ENCODE measurements around the gene RAD51B.

RAD51B gene

DNA sequence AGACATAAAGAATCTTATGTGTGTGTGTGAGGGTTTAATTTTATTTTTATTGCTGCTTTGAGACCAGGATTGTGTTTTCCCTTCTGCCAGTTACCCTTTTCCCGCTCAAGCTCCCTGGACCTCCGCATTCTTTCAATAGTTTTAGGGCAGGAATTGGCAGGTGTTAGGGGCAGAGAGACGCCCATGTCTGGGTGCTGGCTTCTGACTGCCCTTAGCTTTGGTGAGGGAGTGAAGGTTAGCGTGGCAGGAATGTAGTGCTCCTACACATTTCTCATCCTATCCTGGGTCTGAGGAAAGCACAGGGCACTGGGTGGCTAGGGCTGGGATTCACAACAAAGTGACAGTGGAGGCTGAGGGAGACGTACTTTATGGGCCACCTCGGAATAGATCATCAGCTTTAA is 545.2 kb downstream of the RAD51B start:
- H3K4me3 ChIP-seq (ENCODE audit: low read depth, low read length): no peak overlapping the region
- TF ChIP-seq, protein P1, sequence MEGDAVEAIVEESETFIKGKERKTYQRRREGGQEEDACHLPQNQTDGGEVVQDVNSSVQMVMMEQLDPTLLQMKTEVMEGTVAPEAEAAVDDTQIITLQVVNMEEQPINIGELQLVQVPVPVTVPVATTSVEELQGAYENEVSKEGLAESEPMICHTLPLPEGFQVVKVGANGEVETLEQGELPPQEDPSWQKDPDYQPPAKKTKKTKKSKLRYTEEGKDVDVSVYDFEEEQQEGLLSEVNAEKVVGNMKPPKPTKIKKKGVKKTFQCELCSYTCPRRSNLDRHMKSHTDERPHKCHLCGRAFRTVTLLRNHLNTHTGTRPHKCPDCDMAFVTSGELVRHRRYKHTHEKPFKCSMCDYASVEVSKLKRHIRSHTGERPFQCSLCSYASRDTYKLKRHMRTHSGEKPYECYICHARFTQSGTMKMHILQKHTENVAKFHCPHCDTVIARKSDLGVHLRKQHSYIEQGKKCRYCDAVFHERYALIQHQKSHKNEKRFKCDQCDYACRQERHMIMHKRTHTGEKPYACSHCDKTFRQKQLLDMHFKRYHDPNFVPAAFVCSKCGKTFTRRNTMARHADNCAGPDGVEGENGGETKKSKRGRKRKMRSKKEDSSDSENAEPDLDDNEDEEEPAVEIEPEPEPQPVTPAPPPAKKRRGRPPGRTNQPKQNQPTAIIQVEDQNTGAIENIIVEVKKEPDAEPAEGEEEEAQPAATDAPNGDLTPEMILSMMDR (IDR thresholded peaks at IDR 0.05; ENCODE audit: low read depth, low read length): no peak

DNA sequence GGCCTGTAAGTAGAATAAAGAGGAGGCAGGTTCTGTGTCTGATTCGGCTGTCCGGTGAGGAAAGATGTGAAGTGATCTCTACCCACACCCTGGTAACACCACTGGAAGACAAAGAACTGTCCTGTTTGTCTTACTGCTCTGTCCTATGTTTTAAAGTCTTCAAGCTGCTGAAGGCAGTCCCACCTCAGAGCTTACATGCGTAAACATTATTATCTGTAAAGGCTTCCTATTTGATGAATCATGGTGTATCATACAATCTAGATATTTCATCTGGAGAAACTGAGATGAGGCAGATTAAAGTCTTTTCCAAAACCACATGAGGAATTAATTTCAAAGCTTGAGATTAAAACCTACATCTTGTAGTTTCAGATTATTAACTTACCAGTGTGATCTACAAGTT is 545.6 kb downstream of the RAD51B start:
- TF ChIP-seq, protein P1 (IDR thresholded peaks at IDR 0.05; ENCODE audit: low read depth, low read length): no peak
- H3K4me3 ChIP-seq (ENCODE audit: low read depth, low read length): no peak overlapping the region

DNA sequence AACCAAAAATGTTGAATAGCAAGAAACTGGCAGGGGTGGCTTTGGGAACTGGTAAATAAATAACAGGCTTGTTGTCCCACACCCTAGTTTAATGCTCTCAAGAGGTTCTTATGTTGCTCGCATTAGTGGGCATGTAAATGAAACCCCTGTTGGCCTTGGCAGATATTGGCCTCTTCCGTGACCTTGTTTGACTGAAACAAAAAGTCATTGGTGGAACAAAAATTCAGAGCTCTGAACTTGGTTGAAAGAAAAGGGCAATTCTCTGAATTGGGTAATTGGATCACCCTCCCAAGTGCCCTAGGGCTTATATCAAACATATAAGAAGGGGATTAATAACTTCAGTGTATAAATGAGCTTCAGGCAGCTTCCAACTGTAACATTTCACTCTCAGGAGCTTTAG is 547.1 kb downstream of the RAD51B start:
- TF ChIP-seq, protein P1 (IDR thresholded peaks at IDR 0.05; ENCODE audit: low read depth, low read length): no peak
- no peak overlapping the region for H3K4me3 ChIP-seq (ENCODE audit: low read depth, low read length)

DNA sequence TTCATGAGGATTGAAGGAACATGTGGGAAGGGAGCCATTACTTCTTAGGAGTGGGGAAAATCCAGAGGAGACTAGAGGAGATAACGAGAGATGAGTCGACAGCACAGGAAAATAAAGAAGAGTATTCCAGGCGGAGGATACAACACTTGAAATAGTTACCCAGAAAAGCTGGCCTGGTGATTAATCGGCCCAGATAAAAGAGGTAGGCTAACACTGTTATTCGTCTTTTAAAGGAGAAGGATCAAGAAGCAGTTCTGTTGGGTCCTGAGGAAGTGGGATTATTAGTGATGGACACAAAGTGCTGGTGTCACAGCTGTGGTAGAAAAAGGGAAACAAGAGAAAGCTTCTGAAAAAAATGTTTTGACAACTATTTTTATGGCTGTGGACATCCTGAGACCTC is 548.0 kb downstream of the RAD51B start:
- no peak overlapping the region for H3K4me3 ChIP-seq (ENCODE audit: low read depth, low read length)
- TF ChIP-seq, protein P1 (IDR thresholded peaks at IDR 0.05; ENCODE audit: low read depth, low read length): no peak

DNA sequence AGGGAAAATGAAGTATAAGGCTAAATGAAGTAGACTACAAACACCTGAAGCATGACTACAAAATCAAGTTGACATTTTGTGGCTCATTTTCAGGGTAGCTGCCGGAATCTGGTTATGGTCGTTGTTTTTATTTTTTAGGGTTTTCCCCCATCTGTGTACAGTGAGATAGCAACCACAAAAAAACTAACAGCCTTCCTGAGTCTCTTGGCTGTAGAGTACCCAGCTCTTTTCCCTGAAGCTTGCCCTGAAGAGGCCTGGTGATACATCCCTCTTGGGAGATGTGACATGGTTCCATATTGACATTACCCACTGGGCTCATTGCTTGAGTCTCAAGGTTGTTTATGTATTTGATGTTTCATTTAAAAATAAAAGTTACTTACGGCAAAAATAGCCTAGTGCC is 549.3 kb downstream of the RAD51B start:
- H3K4me3 ChIP-seq (ENCODE audit: low read depth, low read length): no peak overlapping the region
- TF ChIP-seq, protein P1 (IDR thresholded peaks at IDR 0.05; ENCODE audit: low read depth, low read length): no peak

DNA sequence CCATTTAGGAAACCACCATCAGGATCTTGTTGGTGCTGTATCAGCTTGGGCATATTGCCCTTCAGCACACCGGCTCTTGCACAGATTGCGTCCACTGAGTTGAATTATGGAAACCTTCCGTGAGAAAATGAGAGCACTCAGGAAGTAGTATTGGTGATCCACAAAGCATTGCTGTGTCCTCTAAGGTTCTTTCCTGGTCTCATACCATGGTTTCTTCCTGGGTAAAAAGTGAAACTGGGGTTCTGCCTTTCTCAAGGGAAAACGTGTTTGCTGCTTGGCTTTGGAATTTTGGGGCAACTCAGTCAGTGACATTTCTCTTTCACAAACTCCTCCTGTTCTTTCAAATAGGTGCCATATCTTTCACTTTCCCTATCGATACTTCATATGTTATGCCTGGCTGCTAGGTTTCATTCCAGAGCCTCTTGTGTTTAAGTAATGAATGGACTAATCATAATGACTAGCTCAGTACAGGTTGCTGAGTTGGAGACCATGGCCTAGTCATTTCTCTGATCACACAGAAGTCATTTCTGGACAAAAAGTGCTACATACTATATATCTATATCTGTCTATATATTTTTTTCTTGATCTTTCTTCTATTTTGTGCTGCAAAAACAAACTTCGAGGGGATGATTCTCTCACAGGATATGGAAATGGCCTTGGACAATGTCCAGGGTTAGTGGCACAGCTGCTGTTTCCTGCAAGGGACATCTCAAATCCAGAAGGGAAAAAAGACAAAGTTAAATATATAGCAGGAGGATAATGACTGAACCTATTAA is 549.9 kb downstream of the RAD51B start:
- TF ChIP-seq, protein P1 (IDR thresholded peaks at IDR 0.05; ENCODE audit: low read depth, low read length): no peak
- no peak overlapping the region for H3K4me3 ChIP-seq (ENCODE audit: low read depth, low read length)

DNA sequence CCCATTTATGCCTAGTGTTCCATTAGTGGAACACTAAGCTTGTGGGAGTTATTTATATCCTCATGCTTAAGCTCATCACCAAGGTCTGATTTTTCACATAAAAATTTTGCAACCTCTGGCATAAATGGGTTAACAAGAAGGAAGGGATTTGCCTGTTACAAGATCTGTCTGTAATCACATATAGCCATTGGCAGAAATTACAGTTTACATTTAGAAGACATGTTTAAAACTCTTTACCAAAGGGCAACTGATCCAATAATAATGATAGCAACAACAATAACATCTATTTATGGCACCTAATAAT is 550.4 kb downstream of the RAD51B start:
- no peak overlapping the region for H3K4me3 ChIP-seq (ENCODE audit: low read depth, low read length)
- TF ChIP-seq, protein P1 (IDR thresholded peaks at IDR 0.05; ENCODE audit: low read depth, low read length): no peak
